ENCODE data around the gene CPPED1.

CPPED1 gene

GRCh38 chr16:12646098-12646489 lies 157.6 kb downstream of the CPPED1 start:
- DNase-seq (ENCODE audit: low read depth), result no peak

DNA sequence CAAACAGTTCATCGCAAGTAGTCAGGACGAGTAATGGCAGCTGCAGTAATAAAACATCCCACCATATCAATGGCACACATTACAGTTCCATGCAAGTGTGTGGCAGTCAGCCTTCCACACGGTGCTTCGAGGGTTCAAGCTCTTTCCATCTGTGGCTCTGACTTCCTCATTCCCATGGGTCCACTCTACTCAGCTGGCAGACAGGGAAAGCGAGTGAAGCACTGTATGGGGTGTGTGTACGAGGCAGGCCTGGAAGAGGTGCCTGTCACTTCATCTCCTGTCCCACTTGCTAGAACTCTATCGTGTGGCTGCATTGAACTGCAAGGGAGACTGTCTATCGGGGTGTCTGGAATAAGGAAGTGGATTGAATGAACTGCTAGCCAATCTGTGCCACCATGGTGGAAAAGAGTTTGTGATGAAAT lies 160.6 kb downstream of the CPPED1 start:
- DNase-seq (ENCODE audit: low read depth), result no peak

GRCh38 chr16:12639044-12639443 lies 164.6 kb downstream of the CPPED1 start:
- DNase-seq (ENCODE audit: low read depth), result no peak

DNA sequence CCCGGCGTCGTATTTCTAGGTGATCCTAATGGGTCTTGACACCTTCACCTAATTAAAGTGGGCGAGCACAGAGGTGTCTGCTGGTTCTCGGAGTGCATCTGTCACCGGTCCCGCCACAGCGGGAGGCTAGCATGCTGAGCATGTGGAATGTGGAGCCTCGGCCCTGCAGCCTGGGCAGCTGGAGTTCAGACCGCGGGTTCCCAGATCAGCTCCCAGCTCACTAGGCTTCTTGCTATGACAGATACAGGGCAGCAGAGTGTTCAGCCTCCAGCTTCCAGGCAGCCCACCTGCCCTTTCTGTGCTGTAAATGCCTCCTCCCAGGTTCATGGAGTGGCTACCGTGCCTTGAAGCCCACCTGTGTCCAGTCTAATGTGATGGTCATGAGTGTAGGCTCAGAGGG lies 166.7 kb downstream of the CPPED1 start:
- DNase-seq (ENCODE audit: low read depth), result no peak

GRCh38 chr16:12629271-12629670 lies 174.4 kb downstream of the CPPED1 start:
- no peak for DNase-seq (ENCODE audit: low read depth)

DNA sequence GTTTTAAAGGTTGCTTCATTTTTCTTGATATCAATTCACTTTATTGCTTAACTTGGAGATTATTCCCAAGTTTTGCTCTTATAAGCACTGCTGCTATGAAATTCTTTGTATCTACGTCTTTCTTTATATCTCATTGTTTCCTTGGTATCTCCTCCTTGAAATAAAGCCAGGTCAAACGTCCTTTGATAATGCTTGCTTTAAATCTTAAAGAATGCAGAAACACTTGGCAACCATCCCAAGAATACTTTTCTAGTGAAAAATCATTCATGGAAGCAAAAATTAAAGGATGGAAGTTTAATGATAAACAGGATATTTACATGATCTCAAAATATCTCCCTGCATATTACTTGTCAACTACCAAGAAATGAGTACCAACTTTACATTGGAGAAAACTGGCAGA lies 175.2 kb downstream of the CPPED1 start:
- DNase-seq (ENCODE audit: low read depth), result no peak

DNA sequence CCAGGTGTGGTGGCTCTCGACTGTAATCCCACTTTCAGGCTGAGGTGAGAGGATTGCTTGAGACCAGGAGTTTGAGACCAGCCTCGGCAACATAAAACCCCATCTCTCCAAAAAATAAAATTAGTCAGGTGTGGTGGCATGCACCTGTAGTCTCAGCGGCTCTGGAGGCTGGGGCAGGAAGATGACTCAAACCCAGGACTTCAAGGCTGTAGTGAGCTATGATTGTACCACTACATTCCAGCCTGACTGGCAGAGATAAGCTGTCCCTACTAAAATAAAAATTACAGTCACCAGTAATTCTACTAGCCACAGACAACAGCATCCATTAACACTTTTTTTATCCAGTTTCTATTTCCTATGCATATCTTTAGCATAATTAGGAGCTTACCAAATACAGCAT lies 176.3 kb downstream of the CPPED1 start:
- DNase-seq (ENCODE audit: low read depth), result no peak

- no peak for DNase-seq (ENCODE audit: low read depth)
Measured at GRCh38 chr16:12626411-12626810, 177.3 kb downstream of the CPPED1 start.

DNA sequence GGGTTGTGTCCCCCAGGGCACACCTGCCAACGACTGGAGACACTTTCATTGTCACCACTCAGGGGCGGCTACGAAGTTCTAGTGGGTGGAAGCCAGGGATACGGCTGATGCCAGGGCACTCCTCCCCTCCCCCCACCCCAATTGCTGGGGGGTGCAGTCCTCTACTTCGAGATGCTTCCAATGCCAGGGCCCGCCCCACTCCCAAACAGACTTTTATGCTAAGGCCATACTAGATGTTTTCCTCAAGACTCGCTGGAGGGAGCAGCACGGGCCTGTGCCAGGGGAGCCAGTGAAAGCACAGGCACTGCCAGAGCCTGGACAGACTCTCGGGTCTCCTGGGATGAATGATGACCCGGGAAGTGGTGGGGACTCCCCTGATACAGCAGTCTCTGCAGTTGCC lies 178.0 kb downstream of the CPPED1 start:
- no peak for DNase-seq (ENCODE audit: low read depth)

- no peak for DNase-seq (ENCODE audit: low read depth)
Measured at GRCh38 chr16:12625068-12625467, 178.6 kb downstream of the CPPED1 start.

- DNase-seq (ENCODE audit: low read depth), result no peak
Measured at GRCh38 chr16:12620150-12620549, 183.5 kb downstream of the CPPED1 start.

DNA sequence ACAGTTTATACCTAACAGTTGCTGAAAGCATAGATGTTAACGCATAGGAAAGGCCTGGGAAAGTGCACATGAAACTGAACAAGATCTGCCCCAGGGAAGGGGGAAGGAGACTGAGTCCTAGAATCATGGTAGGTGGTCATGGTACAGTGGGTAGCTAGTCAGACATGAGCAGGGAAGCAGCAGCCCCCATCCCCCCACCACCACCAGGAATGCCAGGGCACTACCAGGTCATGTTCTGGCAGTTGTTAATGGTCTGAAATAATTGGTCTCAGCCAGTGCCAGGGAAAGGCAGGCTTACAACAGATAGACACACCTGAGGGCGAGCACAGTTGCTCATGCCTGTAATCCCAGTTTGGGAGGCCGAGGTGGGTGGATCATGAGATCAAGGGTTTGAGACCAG lies 185.2 kb downstream of the CPPED1 start:
- DNase-seq (ENCODE audit: low read depth), result no peak

DNA sequence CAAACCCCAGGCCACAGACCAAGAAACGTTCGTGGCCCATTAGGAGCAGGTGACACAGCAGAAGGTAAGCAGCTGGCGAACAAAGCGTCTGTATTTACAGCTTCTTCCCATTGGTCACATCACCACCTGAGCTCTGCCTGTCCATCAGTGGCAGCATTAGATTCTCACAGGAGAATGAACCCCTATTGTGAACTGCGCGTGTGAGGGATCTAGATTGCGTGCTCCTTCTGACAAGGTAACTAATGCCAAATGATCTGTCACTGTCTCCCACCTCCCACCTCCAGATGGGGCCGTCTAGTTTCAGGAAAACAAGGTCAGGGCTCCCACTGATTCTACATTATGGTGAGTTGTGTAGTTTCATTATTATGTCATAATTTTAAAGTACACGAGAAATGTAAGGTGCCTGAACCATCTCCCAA lies 186.3 kb downstream of the CPPED1 start:
- DNase-seq (ENCODE audit: low read depth), result no peak

DNA sequence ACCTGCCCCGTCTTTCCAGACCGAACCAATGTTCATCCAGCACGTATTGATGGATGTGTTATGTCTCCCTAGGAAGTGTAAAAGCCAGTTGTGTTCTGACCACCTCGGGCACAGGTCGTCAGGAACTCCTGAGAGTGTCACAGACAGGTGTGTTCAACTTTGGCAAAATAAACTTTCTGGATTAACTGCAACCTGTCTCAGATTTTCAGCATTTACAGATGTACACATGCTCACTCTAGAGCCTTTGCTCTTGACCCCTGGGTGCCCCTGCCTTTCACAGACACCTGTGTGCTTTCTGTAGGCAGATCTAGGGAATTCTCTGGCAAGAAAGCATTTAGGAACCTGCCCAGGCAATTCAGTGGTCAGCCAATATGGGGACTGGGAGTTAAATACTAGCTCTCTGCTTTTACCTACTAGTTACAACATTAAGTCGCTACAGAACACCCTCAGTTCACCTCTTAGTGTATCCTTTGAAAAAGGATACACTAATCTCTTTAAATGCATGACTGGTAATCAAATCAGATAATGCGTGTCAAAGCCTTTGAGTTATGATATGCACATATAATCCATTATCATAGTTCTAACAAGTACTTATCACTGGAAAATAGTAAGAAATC lies 188.9 kb downstream of the CPPED1 start:
- DNase-seq (ENCODE audit: low read depth), result no peak

DNA sequence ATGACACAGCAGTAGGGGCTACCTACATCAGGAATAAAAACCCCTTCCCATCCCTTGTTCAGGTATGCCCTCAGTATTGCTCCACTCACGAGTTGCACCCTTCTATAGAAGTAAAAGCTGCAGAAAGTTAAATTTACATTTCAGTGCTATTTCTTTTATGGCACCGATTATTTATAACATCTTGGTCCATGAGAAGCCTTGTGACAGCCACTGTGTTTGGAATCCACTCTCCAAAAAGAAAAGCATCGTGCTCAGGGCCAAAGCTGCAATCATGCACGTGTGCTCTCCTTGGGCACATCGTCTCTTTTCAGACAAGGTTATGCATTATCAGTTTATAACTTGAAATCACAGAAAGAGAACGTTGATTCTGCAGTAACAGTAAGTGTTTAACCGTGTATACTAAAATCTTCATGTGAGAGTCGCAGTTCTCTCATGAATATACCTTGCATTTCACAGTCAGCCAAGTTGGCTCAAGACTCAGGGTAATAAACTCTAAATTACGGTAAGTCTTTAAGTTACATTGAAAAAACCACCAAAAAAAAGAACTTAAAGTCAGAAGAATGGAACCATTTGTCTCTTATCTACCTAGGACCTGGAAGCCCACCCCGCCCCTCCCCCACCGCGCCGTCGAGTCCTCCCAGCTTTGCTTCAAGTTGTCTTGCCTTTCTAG lies 189.6 kb downstream of the CPPED1 start:
- no peak for DNase-seq (ENCODE audit: low read depth)

DNA sequence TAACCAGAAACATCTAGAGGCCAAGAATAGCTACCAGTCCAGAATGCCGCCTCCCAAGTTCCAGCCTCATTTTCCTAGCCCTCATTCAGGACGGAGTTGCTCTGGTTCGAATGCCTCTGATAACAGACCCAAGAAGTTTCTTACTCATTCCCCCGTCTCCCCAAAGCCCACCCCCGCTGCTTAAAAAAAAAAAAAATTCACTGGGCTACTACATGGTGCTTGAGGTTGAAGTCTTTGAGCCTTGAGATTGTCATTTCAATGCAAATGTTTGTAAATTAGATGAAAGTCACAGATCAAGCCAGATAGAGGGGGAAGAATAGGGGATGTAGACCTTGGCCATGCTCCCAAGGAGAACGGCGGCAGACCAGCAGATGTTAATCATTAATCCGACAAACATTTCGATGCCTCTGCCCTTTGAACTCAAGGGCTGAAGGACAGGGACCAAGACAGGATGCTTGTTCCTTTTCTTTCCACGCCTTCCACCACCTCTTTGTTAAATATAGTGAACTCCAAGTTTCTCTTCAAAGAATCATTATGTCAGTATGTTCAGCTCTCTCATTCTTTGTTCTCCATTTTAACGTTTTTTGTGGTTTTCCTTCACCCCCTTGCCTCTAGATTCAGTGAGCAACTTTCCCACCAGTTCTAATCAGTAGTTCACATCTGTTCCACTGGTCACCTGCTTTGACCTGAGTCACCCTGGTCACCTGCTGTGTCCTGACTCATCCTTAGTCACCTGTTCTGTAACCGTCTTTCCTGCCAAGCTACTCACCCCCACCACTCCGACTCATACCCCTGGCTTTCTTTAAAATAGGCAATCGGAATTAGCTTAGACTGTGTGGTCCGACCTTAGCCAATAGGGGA lies 190.3 kb downstream of the CPPED1 start:
- no peak for DNase-seq (ENCODE audit: low read depth)

- no peak for DNase-seq (ENCODE audit: low read depth)
Measured at GRCh38 chr16:12612598-12613101, 191.0 kb downstream of the CPPED1 start.

- no peak for DNase-seq (ENCODE audit: low read depth)
Measured at GRCh38 chr16:12611916-12612597, 191.6 kb downstream of the CPPED1 start.

- DNase-seq (ENCODE audit: low read depth), result no peak
Measured at GRCh38 chr16:12611006-12611477, 192.6 kb downstream of the CPPED1 start.

- DNase-seq (ENCODE audit: low read depth), result no peak
Measured at GRCh38 chr16:12609937-12610699, 193.6 kb downstream of the CPPED1 start.

Measured in stimulated activated CD8-positive, alpha-beta memory T cell treated with anti-CD3 and anti-CD28 coated beads, Interleukin-15, amount 100 ng/mL, for 1 hour (primary cell).